Gastroesophageal sphincter (tissue), 4 donors: ENCODE results near the gene DDAH2. TPM values are rescaled to one million over a fixed set of nuclear protein-coding genes. Genes with fewer than 3 reads are reported as not detected.
A peak's percentile ranks its signal among the peaks of the same experiment; 100 is the strongest.

Experiments
- ATAC-seq: fragments of 150-250 bp; one replicate; pipeline ENCODE4 v1.9.1; 2016; ENCODE audit warnings: mild to moderate bottlenecking, moderate library complexity
- H3K27ac ChIP-seq, 4 donors: fragments of 200-600 bp; sonication (generic) in 3 of 4; 1 replicate in 3 of 4; 2 replicates in 1 of 4; pipeline ENCODE4 v1.5.1; 2016 to 2019
- H3K27me3 ChIP-seq: fragments of 200-600 bp; sonication (generic); one replicate; pipeline ENCODE4 v1.5.1; 2019
- H3K36me3 ChIP-seq, 2 donors: fragments of 200-600 bp; sonication (generic); one replicate each; pipeline ENCODE4 v1.5.1; 2019; ENCODE audit warnings: control low read depth in 1 of 2
- H3K4me1 ChIP-seq, 3 donors: fragments of 200-600 bp; sonication (generic); 1 replicate in 2 of 3; 2 replicates in 1 of 3; pipeline ENCODE4 v1.5.1; 2016 to 2019; ENCODE audit warnings: control low read depth in 2 of 3
- H3K4me3 ChIP-seq, 2 donors: fragments of 200-600 bp; sonication (generic); one replicate each; pipeline ENCODE4 v1.5.1; 2019; ENCODE audit warnings: mild to moderate bottlenecking in 1 of 2, moderate library complexity in 1 of 2
- H3K9me3 ChIP-seq, 3 donors: fragments of 200-600 bp; sonication (generic); one replicate each; pipeline ENCODE4 v1.5.1; 2017 to 2019; ENCODE audit warnings: control low read depth in 2 of 3
- EP300 ChIP-seq: sonication (generic); formaldehyde crosslinking; IDR thresholded peaks from one replicate; pipeline ENCODE4 v1.6.1; 2017; ENCODE audit warnings: antibody characterized with exemption, mild to moderate bottlenecking
- POLR2A ChIP-seq, 2 donors: fragments of 450-650 bp; IDR thresholded peaks; one replicate each; pipeline ENCODE4 v1.6.1; 2017; ENCODE audit warnings: antibody characterized with exemption in 2 of 2, mild to moderate bottlenecking in 2 of 2, moderate library complexity in 1 of 2
- POLR2AphosphoS5 ChIP-seq: sonication (generic); formaldehyde crosslinking; IDR thresholded peaks from one replicate; pipeline ENCODE4 v1.6.1; 2017; ENCODE audit warnings: antibody characterized with exemption
- WGBS, 2 donors: methylation state at CpG; one replicate each; pipeline ENCODE4 v1.1.5; 2018; ENCODE audit warnings: low coverage in 1 of 2; 5-methylcytosine and 5-hydroxymethylcytosine counted together
- total RNA-seq, 4 donors: library from RNA; depleted of rRNA; stranded (reverse); fragments of >200 nt; gene quantifications; one replicate each; pipeline ENCODE4 v1.1.0, GENCODE V29; 2016
- TF ChIP-seq, protein P1 (sequence below), 4 experiments: fragments of 200-600 bp in 2 of 4; fragments of 450-650 bp in 2 of 4; sonication (generic) in 1 of 4; IDR thresholded peaks; one replicate each; pipeline ENCODE4 v1.5.1; 2017 to 2019; ENCODE audit warnings: antibody characterized with exemption in 4 of 4, mild to moderate bottlenecking in 2 of 4, moderate library complexity in 2 of 4

Gene DDAH2
- total RNA-seq, 4 donors from 2014 or later = 75.6 to 127 (median 99.0) TPM

DNA sequence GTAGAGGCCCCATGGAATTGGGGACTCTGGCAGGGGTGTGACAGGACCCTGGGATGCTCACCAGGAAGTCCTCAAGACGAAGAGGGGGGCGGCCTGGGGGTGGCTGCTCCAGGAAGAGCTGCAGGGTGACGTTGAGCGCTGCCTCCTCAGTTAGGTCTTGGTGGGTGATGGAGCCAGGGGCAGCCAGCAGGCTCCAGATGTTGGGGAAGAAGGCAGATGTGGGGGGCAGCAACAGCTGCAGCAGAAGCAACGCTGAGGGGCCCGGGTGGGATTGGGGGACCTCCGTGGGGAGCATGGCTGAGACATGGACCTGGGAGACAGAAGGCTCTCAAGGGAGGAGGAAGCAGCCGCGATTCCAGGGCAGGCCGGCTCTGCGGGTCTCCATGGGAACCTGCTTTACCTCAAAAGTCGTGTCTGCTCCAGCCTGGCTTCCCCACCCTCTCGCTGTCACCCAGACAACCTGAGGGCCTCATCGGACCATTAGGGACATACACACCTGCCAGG, 47.4 kb upstream of the DDAH2 start:
- H3K4me3 ChIP-seq = peak overlapping the region in 1 of 2 donors; percentile 8
- H3K4me1 ChIP-seq = peaks cover 0 to 14% (median 10%) of the 10 kb centered on the region in 3 donors
- TF ChIP-seq, protein P1, sequence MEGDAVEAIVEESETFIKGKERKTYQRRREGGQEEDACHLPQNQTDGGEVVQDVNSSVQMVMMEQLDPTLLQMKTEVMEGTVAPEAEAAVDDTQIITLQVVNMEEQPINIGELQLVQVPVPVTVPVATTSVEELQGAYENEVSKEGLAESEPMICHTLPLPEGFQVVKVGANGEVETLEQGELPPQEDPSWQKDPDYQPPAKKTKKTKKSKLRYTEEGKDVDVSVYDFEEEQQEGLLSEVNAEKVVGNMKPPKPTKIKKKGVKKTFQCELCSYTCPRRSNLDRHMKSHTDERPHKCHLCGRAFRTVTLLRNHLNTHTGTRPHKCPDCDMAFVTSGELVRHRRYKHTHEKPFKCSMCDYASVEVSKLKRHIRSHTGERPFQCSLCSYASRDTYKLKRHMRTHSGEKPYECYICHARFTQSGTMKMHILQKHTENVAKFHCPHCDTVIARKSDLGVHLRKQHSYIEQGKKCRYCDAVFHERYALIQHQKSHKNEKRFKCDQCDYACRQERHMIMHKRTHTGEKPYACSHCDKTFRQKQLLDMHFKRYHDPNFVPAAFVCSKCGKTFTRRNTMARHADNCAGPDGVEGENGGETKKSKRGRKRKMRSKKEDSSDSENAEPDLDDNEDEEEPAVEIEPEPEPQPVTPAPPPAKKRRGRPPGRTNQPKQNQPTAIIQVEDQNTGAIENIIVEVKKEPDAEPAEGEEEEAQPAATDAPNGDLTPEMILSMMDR (IDR thresholded peaks at IDR 0.05) = no peak
- TF ChIP-seq POLR2AphosphoS5 = no peak
- TF ChIP-seq EP300 = no peak
- no peak for TF ChIP-seq POLR2A (IDR thresholded peaks at IDR 0.05)
- peaks cover 0 to 37% of the 10 kb centered on the region in 2 donors for H3K36me3 ChIP-seq
- peak overlapping the region in 2 of 4 donors; percentile 7 to 53 for H3K27ac ChIP-seq
- 21% methylated on average over 6 of the region's 14 CpGs; no CpG with 5 or more reads in 1 of the 2 donors for WGBS, 2 donors
- no peak for ATAC-seq
- no peaks in the 10 kb centered on the region for H3K9me3 ChIP-seq
- H3K27me3 ChIP-seq = no peaks in the 10 kb centered on the region

- whole genome bisulfite sequencing, 2 donors = 89 to 100% methylated on average over 1 to 14 of the region's 32 CpGs
- no peak for ATAC-seq
- H3K27ac ChIP-seq = peak overlapping the region in 1 of 4 donors; percentile 53
Measured at GRCh38 chr6:31775633-31776484, 46.8 kb upstream of the DDAH2 start.

DNA sequence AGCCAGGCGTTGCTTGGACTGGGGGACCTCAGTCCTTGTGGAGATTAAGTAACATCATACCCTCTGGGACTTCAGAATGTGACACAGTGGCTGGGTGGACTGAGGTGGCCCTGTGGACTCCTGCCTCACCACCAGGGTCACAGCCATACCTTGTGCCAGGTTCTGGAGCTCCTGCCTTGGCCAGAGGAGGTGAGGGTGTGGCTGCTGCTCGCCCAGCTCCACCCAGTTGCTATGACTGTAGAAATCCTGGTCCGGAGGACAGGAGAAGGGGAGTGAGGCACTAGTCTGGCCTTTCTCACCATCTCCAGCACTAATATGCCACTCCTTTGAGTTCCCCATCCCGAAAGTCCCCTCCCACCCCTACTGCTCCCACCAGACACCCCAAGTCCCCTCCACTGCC, 46.1 kb upstream of the DDAH2 start:
- Histone ChIP-seq H3K27me3 (no peaks in the 10 kb centered on the region), H3K4me3 (no peak overlapping the region), H3K36me3 (peaks cover 0 to 23% of the 10 kb centered on the region in 2 donors), H3K9me3 (no peaks in the 10 kb centered on the region), H3K27ac (no peak overlapping the region), H3K4me1 (peaks cover 0 to 14% (median 10%) of the 10 kb centered on the region in 3 donors)
- no peak for TF ChIP-seq POLR2A (IDR thresholded peaks at IDR 0.05)
- TF ChIP-seq, protein P1 (IDR thresholded peaks at IDR 0.05) = no peak
- no peak for TF ChIP-seq EP300
- TF ChIP-seq POLR2AphosphoS5 = no peak
- WGBS, 2 donors = 87% methylated on average over 3 of the region's 4 CpGs; no CpG with 5 or more reads in 1 of the 2 donors
- ATAC-seq = no peak

More at GRCh38 chr6:31775633-31776484, 46.8 kb upstream of the DDAH2 start:
- H3K36me3 ChIP-seq = peaks cover 0 to 30% of the 10 kb centered on the region in 2 donors
- H3K27me3 ChIP-seq = no peaks in the 10 kb centered on the region
- H3K9me3 ChIP-seq = no peaks in the 10 kb centered on the region
- no peak overlapping the region for H3K4me3 ChIP-seq
- TF ChIP-seq, protein P1 (IDR thresholded peaks at IDR 0.05) = no peak
- peaks cover 0 to 14% (median 10%) of the 10 kb centered on the region in 3 donors for H3K4me1 ChIP-seq

GRCh38 chr6:31771992-31772358, 42.9 kb upstream of the DDAH2 start:
- no peaks in the 10 kb centered on the region for H3K9me3 ChIP-seq
- no peaks in the 10 kb centered on the region for H3K27me3 ChIP-seq
- H3K27ac ChIP-seq = no peak overlapping the region
- 49 to 66% methylated on average over 3 to 4 of the region's 4 CpGs for WGBS, 2 donors
- H3K4me3 ChIP-seq = no peak overlapping the region
- TF ChIP-seq POLR2A (IDR thresholded peaks at IDR 0.05) (no peak), EP300 (no peak), POLR2AphosphoS5 (no peak)
- TF ChIP-seq, protein P1 (IDR thresholded peaks at IDR 0.05) = no peak
- H3K36me3 ChIP-seq = no peaks in the 10 kb centered on the region
- H3K4me1 ChIP-seq = peaks cover 0 to 7% (median 5%) of the 10 kb centered on the region in 3 donors
- no peak for ATAC-seq
